GM19193 (cell line): ENCODE data around the gene MGAT5B.

Experiments
- POLR2A ChIP-seq: IDR thresholded peaks from 4 replicates; pipeline ENCODE4 v1.6.1; 2011; ENCODE audit not compliant: insufficient read depth, insufficient read length; ENCODE audit errors: extremely low read depth

Gene MGAT5B

GRCh38 chr17:76868176-76868668 is at the start of gene MGAT5B:
TSS of gene MGAT5B (plus strand) at chr17:76868404. CDS start at chr17:76869030, 626 bp downstream.
- TF ChIP-seq POLR2A: no peak

DNA sequence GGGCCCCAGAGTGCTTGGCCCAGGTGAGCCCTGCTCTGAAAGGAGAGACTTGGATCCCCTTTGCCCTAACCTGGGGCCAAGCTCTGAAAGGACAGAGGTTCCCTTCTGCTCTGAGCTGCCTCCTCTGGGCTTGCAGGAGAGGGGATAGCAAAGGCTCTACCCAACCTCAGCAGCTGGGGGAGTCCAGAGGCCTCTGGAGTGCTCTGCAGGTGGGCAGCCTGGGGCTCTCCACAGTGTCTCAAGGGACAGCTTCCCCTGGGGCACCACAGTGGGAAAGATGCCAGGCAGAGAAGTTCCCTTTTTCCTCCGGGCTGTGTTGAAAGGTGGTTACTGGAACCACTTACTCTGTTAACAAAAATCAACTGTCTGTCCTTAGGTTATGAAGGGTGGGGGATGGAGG is 48.2 kb upstream of the MGAT5B start:
- TF ChIP-seq POLR2A: no peak

- TF ChIP-seq POLR2A: no peak
Measured at GRCh38 chr17:76820561-76820960, 47.6 kb upstream of the MGAT5B start.

DNA sequence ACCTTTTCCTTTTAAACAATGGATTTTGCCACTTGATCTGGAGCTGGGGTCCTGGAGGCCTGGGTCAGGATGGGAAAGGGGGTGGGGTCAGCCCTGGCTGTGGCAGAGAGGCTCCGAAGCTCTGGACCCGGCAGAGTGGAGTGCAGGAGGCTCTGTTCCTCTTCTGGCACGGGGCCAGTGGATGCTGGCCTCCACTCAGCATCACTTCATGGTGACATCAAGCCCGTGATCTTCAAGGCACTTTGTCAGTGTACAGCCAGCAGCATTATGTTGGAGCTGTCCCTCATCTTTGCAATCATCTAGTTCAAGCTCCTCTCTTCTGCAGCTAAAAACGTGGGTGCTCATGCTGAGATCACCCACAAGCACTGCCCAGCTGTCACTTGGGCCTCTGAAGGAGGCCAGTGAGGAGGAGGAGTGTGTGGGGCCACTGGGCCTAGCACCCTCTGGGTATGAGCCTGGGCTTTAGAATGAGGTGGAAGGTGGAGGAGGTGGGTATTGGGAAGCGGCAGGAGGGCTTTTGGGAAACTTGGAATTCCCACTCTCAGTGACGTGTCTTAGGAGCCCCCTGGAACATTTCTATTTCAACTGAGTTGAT is 45.9 kb upstream of the MGAT5B start:
- no peak for TF ChIP-seq POLR2A

DNA sequence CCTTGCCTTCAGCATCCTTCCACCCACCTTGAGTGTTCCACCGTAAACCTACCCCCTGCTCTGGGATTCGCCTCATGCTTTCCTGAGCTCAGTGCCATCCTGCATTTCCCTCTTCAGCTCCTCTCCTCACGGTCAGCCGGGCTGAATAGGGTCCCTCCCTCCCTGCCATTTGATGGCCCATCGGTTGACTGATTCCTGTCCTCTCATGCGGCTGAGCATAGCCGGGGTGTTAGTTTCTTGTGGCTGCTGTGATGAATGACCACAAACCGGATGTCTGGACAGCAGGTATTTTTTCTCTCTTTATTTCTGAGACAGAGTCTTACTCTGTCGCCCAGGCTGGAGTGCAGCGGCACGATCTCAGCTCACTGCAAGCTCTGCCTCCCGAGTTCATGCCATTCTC is 44.1 kb upstream of the MGAT5B start:
- no peak for TF ChIP-seq POLR2A

- TF ChIP-seq POLR2A: no peak
Measured at GRCh38 chr17:76826330-76827068, 41.7 kb upstream of the MGAT5B start.

DNA sequence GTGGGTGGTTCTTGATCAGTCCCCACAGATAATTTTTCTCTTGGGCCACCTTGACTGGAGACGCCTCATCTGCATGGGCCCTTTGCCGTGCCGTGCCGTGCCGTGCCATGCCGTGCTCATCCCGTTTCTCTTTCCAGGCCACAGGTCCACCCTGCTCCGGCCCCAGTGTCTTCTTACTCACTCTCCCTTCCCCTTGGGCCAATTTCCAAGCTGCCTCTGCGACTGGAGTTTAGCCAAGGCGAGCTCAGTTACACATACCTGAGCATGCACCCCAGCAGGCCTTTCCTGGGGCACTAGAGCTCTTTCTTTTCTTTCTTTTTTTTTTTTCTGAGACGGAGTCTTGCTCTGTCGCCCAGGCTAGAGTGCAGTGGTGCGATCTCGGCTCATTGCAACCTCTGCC is 40.5 kb upstream of the MGAT5B start:
- no peak for TF ChIP-seq POLR2A

- TF ChIP-seq POLR2A: no peak
Measured at GRCh38 chr17:76830987-76831715, 37.1 kb upstream of the MGAT5B start.

DNA sequence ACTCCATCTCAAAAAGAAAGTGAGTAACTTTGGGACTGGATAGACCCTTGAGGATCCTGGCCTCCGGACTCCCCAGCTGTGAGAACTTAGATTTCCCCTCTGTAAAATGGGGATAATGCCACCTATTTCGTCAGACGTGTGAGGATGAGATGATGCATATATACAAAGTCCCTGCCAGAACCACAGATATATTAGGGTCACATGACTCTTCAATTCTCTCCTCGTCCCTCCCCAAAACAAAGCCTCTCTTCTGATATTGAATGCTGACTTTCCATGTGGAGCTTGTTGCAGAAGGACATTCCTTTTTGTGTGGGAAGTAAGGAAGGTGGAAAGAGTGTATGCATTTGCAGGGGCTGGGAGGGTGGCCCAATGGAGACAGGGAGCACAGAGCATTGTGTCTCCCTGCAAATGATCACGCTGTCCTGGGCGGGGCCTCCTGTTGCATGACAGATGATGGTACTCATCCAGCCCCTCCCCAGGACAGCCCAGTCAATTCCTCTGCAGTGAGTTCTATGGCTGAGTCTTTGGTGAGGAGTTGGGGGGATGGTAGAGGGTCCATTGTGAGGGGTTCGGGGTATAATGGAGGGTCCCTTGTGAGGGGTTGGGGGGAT is 35.1 kb upstream of the MGAT5B start:
- TF ChIP-seq POLR2A: no peak

- TF ChIP-seq POLR2A: no peak
Measured at GRCh38 chr17:76833747-76834146, 34.5 kb upstream of the MGAT5B start.

DNA sequence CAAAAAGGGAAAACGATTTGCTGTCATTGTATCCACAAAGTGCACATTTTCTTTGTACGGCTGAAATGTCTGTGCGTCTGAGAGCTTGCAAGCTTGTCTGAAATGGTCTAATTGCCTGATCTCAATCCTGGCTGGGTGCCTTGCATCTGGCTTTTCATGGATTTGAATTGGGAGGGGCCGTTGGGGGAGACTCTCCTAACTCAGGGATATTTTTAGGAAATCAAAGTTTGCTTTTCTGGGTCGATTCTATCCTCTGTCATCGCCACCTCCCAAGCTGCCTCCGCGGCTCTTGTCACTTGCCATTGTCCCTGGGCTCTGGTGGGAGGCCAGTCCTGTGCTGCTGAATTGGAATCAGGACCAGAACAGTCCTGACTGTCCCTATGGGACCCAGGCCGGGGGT is 33.3 kb upstream of the MGAT5B start:
- no peak for TF ChIP-seq POLR2A

- TF ChIP-seq POLR2A: no peak
Measured at GRCh38 chr17:76840443-76840767, 27.8 kb upstream of the MGAT5B start.

- no peak for TF ChIP-seq POLR2A
Measured at GRCh38 chr17:76840884-76841775, 27.1 kb upstream of the MGAT5B start.

DNA sequence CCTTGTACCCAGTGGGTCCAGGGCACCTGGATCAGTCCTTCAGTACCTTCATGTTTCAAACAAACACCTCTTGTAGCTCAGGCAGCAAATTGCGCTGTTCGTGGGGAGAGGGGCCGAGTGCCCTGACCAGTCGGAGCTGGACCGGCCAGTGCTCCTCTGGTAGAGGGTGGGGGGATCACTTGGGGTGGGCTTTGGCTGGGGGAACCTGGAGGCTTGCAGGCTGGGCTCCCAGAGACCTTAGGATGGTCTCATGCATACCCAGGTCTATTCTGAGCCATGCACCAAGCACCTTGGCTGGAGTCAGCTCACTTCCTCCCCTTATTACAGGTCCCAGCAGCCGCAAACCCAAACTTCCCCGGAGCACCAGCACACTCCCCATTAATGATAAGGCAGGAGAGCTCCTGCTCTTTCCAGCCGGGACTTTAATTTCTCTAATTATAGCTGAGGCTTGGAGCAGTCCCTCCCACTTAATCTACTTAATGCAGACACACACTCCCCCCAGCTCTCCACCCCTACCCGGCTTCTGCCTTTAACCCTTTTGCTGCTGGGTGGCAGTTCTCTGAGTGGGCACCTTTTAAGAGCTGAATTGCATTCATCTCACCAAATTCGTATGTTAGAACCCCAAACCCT is 26.3 kb upstream of the MGAT5B start:
- TF ChIP-seq POLR2A: no peak
